Measurements from ENCODE around the gene AKIRIN1.
"Not testable (repeated sequence)": the region's sequence is repeated elsewhere in the genome, so short reads cannot be mapped to it uniquely, and the experiment has no call there.

The AKIRIN1 gene

GRCh38 chr1:38997034-38997900, 6.2 kb downstream of the AKIRIN1 start:
- DNase-seq, result no peak

DNA sequence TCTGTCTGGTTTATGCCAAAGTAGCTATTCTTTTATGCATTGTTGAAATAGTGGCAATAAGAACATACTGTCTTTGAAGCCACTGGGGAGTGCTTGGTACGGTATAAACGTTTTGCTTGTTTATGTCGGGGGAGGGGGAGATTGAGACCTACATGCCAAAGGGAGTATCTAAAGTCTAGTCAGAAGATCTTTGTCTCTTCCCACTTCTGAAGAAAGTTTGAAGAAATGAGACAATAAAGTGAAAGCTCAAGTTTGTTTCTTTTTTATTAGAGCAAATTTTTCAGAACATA, 6.8 kb downstream of the AKIRIN1 start:
- no peak for DNase-seq

DNA sequence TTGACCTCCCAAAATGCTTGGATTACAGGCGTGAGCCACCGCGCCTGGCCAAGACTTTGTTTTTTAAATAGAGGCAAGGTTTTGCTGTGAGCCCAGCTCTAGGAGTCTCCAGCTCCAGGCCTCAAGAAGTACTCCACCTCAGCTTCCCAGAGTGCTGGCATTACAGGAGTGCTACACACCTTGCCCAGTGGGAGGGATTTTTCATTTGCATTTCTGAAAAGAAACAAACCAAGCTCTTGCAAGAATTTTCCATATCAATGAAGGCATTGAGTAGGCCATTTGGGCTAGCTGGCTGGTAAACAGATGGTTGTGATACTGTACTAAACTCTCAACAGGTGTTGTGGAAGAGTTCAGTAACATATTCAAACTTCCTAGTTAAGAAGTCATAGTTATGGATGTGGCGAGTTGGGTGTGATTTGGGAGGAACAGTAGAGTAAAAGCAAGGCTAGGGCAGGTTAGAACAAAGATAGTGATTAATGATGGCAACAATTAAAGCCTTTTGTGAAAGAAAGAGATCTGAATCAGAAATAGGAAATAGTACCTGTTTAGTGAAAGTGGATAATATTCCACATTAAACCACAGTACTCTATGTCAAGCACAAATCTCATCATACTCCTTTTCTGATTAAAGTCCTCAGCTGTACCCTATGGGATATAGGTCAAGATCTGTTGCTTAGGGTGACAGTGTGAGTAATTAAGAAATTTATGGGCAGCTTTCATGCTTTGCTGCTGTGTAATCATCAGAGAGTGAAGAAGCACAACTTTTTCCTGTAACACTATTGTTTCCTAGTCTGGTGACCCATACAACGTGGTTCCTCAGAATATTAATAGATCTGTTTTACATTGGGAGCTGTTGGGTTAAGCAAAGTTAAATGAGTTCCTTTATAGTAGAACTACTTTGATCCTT, 10.7 kb downstream of the AKIRIN1 start:
- DNase-seq, result no peak

DNA sequence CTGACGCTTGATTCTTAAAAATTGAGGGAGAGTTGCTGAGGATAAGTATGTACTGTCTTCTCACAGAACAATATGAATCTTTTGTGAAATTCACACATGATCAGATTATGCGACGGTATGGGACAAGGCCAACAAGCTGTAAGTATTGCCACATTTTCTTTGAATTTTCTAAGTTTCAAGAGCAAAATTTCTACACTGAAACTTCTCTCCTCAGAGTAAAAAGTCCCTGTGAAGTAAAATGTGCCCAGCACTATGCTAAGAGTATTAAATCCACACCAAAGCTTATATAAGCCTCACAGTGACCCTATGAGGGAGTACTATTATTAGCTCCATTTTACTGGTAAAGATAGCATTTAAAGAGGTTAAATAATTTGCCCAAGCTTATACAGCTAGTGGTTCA, 12.2 kb downstream of the AKIRIN1 start:
- DNase-seq, result no peak

DNA sequence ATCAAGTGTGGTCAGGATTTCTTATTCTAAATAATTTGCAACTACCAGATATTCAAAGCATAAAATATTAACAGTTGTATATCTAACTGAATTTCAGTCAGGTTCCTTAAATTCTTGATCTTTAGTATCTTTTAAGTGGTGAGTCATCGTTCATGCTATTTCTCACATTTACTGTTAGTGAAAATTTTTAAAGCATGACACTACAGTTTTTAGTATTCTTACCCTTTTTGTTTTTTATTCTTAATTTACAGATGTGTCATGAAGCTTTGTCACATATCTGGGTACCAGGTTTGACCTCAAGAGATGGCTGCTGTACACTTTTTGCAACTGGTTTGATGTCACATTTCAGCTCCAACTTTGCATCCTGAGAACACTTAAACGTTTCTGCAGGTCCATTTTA, 12.7 kb downstream of the AKIRIN1 start:
- DNase-seq, result no peak

- no peak for DNase-seq
Observed at GRCh38 chr1:39006287-39006686, 15.2 kb downstream of the AKIRIN1 start.

DNA sequence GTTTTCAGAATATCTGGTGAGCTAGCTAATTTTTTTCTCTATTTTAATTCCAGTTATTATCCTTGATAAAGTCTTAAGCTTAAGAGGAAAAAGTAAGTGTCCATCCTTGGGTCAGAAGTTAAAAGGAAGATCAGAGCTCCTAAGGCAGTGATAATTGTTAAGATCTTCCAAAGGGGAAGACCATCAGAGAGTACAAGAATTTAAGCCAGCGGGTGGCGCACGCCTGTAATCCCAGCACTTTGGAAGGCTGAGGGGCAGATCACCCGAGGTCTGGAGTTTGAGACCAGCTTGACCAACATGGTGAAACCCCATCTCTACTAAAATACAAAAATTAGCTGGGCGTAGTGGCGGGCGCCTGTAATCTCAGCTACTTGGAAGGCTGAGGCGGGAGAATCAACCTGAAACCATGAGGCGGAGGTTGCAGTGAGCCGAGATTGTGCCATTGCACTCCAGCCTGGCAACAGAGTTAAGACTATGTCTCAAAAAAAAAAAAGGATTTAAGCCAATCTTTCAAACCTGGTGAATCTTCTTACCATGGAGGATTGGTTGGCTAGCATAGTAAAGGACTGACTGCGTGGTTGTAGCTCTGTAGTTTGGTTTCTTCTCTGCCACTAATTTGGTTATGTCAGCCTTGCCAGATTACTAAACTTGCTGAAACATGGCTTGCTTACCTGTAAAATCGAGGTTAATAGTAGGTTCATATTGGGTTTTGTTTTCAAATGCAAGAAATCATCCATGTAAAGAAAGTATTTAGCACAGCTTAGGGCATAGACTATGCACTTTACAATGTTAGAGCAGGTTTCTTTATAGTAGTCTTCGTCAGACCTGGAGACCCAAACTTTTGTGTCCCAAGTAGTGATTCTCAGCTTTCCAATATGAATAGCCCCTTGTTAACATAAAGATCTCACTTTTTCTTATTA, 15.9 kb downstream of the AKIRIN1 start:
- DNase-seq, result no peak

DNA sequence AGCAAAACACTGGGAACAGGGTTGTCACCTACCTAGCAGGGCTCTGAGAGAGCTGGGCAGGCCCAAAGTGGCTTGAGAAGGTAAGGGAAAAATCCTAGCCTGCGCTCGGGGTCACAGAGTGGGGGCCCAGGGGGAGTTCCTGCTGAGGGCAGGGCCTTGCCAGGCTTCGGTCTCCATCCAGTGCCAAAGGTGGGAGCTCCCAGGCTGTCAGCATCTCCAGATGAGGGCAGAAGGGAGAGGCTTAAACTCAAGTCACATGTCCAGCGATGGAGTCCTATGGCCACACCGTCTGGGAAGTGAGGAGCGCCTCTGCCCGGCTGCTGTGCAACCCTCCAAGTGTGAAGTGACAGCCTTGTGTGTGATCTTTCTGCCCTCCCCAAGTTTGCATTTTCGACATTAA, 23.9 kb downstream of the AKIRIN1 start:
- DNase-seq, result not testable (repeated sequence)

GRCh38 chr1:39016604-39017171, 25.6 kb downstream of the AKIRIN1 start:
- no peak for DNase-seq

GRCh38 chr1:39017266-39017665, 26.2 kb downstream of the AKIRIN1 start:
- no peak for DNase-seq

DNA sequence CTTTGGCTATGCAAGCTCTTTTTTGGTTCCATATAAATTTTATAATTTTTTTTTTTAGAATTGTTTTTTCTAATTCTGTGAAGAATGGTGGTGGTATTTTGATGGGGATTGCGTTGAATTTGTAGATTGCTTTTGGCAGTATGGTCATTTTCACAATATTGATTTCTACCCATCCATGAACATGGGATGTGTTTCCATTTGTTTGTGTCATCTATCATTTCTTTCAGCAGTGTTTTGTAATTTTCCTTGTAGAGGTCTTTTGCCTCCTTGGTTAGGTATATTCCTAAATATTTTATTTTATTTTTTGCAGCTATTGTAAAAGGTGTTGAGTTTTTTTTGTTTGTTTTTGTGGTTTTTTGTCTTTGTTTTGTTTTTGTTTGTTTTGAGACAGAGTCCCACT, 29.4 kb downstream of the AKIRIN1 start:
- DNase-seq, result not testable (repeated sequence)

GRCh38 chr1:39021426-39021825, 30.4 kb downstream of the AKIRIN1 start:
- DNase-seq, result no peak

DNA sequence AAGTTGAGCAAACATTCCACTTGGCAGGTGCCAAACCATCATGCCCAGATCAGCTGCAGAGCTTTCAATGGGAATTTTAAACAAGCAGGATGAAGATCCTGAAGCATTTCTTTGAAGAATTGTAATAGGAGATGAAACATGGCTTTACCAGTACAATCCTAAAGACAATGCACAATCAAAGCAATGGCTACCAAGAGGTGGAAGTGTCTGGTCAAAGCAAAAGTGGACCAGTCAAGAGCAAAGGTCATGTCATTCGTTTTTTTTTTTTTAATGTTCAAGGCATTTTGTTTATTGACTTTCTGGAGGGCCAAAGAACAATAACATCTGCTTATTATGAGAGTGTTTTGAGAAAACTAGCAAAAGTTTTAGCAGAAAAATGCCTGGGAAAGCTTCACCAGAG, 32.1 kb downstream of the AKIRIN1 start:
- DNase-seq, result no peak

DNA sequence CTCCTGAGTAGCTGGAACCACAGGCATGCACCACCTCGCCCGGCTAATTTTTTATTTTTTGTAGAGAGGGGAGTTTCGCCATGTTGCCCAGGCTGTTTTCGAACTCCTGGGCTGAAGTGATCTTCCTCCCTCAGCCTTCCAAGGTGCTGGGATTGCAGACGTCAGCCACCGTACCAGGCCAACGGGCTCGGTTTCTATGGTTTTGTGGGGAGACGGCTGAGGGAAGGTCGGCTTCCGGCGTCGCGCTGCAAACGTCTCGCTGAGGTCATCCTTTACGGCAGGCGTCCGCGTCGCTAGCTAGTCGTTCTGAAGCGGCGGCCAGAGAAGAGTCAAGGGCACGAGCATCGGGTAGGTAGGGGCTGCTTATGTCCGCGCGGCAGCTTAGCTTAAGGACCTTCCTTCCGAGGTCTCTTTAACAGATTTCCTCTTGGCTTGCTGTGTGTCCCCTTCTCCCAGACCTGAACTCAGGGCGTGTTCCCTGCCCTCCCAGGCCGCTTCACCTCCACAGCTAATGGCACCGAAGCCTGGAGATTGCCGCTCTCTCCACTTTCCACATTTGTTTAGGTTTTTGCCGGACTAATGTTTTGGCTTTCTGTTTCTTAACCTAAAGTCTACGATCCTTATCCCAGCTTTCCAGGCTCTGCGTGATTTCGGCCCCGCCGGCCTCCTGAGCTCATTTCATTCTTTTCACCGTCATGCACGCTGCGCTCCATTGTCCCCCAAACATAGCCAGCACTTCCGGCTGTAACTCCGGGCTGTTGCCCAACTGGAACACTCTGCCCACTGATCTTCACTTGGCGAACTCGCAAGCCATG, 35.2 kb downstream of the AKIRIN1 start, which contains the start of gene NDUFS5:
NDUFS5 (plus strand) TSS at position 300 of the 815 bp plus-strand sequence. CDS start 2,375 bp downstream, outside the sequence.
- peak; percentile 100 for DNase-seq

DNA sequence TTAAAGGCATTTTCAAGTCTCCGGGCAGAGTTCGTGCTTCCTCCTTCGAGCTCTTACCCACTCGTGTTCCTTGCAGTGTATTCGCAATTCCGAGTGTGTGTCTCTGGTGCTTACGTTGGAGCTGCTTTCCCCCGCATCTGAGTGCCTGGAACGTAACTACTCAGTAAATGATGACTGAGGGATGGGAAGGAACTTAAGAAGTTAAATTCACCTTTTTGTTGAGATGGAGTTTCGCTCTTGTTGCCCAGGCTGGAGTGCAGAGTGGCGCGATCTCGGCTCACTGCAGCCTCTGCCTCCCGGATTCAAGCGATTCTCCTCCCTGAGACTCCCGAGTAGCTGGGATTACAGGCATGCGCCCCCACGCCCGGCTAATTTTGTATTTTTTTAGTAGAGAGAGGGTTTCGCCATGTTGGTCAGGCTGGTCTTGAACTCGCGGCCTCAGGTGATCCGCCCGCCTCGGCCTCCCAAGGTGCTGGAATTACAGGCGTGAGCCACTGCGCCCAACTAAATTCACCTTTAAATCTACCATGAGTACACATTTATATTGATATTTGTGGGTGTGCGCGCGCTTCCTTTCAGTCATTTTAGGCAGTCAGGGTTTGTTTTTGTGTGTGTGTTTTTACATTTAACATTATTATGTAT, 35.9 kb downstream of the AKIRIN1 start:
- DNase-seq, result no peak

DNA sequence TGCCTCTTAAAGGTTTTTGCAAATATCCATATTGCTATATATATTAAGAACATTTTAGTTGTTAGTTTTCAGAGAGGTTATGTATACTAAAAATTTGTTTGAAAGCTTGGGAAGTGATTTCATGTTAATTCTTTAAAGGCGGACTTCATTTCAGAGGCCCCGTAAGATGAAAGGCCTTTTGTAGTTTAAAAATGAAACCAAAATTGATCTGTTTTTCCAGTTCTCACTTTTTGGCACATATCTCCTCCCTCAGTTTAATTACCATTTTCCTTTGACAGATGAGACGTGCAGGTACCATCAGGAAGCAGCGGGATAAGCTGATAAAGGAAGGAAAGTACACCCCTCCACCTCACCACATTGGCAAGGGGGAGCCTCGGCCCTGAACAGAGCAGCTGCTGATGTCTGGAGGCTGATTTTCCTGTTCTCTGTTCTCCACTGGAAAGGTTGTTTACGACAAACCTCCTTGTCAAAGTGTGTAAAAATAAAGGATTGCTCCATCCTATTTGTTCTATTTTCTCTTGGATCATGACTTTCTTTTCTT, 43.1 kb downstream of the AKIRIN1 start:
- no peak for DNase-seq

DNA sequence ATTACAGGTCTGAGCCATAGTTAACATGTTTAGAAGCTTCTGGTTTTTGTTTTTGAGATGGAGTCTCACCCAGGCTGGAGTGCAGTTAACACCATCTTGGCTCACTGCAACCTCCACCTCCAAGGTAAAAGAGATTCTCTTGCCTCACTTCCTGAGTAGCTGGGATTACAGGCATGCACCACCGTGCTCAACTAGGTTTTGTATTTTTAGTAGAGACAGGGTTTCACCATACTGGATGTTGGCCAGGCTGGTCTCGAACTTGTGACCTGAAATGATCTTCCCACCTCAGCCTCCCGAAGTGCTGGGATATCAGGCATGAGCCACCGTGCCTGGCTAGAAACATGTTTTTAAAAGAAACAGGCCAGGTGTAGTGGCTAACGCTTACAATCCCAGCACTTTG, 45.6 kb downstream of the AKIRIN1 start:
- DNase-seq, result no peak

- DNase-seq, result no peak
Observed at GRCh38 chr1:39043513-39043912, 52.4 kb downstream of the AKIRIN1 start.

- DNase-seq, result no peak
Observed at GRCh38 chr1:39044762-39045161, 53.7 kb downstream of the AKIRIN1 start.

DNA sequence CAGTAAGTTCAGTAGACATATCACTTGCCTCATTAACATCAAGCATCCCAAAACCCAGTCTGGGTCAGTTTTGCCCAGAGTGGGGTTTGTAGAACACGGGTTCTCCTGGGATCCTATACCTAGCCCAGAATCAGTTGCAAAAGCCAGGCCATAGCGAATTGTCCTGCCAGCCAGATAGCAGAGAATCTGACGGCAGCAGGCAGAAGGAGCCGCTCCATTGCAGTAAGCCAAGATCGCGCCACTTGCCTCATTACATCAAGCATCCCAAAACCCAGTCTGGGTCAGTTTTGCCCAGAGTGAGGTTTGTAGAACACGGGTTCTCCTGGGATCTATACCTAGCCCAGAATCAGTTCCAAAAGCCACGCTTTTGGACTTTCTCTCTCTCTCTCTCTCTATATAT, 54.2 kb downstream of the AKIRIN1 start:
- DNase-seq, result no peak

Measured in NCI-H510A treated with DMSO at 0.1 percent for 48 hours (cell line).